ENCODE measurements around the gene RHPN2. TPM values are rescaled to one million over a fixed set of nuclear protein-coding genes. Genes with fewer than 3 reads are reported as not detected.

RHPN2 gene
- total and polyA plus RNA-seq, 2 of the 13 experiments (the other 11 are each of a cell fraction or from before 2014, with no cell fraction given): 20.3 to 48.0 TPM

- TF ChIP-seq HMGXB4 (CRISPR knock-in tag; IDR thresholded peaks at IDR 0.05; ENCODE audit: borderline replicate concordance in 1 of 2, low read depth in 1 of 2): peak in 1 of 2 experiments; percentile 64; a peak in 3 of 4 replicates
- TF ChIP-seq ZBTB21 (CRISPR knock-in tag; IDR thresholded peaks at IDR 0.05): peak; percentile 73; the same call in 1 of the 2 replicates
These were observed 23.5 kb downstream of the RHPN2 start (continued) for GRCh38 chr19:33040994-33041827.

- ChIA-PET CTCF (ENCODE audit: low intra/inter-chr PET ratio, low total read pairs) (no interaction called here), POLR2A (interaction anchor here (1.3 to 6.2 kb wide), 6 partner anchors 9 to 61 kb away, joined by 3 to 53 read pairs (median 9); no protein-coding TSS in a partner anchor)
- H3K79me2 ChIP-seq (ENCODE audit: insufficient read depth, low read length): peaks cover 61% of the 10 kb centered on the region
- DNase-seq (ENCODE audit: low spot score) (no peak), FAIRE-seq (no peak), ATAC-seq (no peak)
- H4K20me1 ChIP-seq (ENCODE audit: insufficient read depth, low read length): no peaks in the 10 kb centered on the region
- no peak overlapping the region for H3K4me3 ChIP-seq (replicated peaks in 1 of 3; ENCODE audit: insufficient read depth in 1 of 3, low read depth in 2 of 3, low read length in 3 of 3)
- peaks cover 4 to 15% of the 10 kb centered on the region in 2 experiments; a peak in 3 of 5 replicates for H3K36me3 ChIP-seq (replicated peaks in 1 of 2; ENCODE audit: control insufficient read depth in 1 of 2, insufficient read depth in 2 of 2, low read length in 2 of 2)
- no peaks in the 10 kb centered on the region for H3K27me3 ChIP-seq (ENCODE audit: control insufficient read depth in 1 of 2, insufficient read depth in 2 of 2, low read length in 2 of 2)
- H3K27ac ChIP-seq (ENCODE audit: extremely low read length, insufficient read depth, low read length): peak overlapping the region; percentile 100
- 69% methylated on average over 1 of the region's 1 CpG for WGBS (ENCODE audit: low lambda C conversion rate)
- BruUV-seq (replicated peaks): no TSS peak
- H3K4me1 ChIP-seq (ENCODE audit: insufficient read depth, low read length): peaks cover 74% of the 10 kb centered on the region
- intact Hi-C loops (cut with micrococcal nuclease; ENCODE audit: unreplicated experiment) (no loop called here), in situ Hi-C loops (cut with HindIII; ENCODE audit: extremely low pct_ligation_motif_present, low pct_unique_long_range_greater_than_20kb) (no loop called here)
- no peaks in the 10 kb centered on the region for H3K9me3 ChIP-seq (ENCODE audit: low read length)
- no peak overlapping the region for H2AFZ ChIP-seq (ENCODE audit: low read length)
- peak overlapping the region; percentile 95 for H3K9ac ChIP-seq (ENCODE audit: insufficient read depth, low read depth, low read length)
- H3K4me2 ChIP-seq (ENCODE audit: low read depth, low read length): peak overlapping the region; percentile 20; the same call in 1 of the 2 replicates
- no peak for TF ChIP-seq HMGA1 (CRISPR knock-in tag; conservative IDR thresholded peaks at IDR 0.05)
- peak; percentile 82 for TF ChIP-seq ZFP36 (IDR thresholded peaks at IDR 0.05; ENCODE audit: borderline replicate concordance, low read depth, low read length, partially characterized antibody)
- TF ChIP-seq RBM22 (optimal IDR thresholded peaks at IDR 0.05; ENCODE audit: low read length): peak; percentile 57
- 0 out of 2 replicates have a peak, but pooled peaks have one; percentile 24 for TF ChIP-seq RCOR2 (CRISPR knock-in tag; IDR thresholded peaks at IDR 0.05)
- TF ChIP-seq NRL (CRISPR knock-in tag; IDR thresholded peaks at IDR 0.05; ENCODE audit: borderline replicate concordance): no peak
- no peak for TF ChIP-seq ZNF10 (CRISPR knock-in tag; IDR thresholded peaks at IDR 0.05; ENCODE audit: borderline replicate concordance, low read depth)
- 0 out of 2 replicates have a peak, but pooled peaks have one; percentile 31 for TF ChIP-seq FOXC1 (CRISPR knock-in tag; IDR thresholded peaks at IDR 0.05; ENCODE audit: borderline replicate concordance)
- TF ChIP-seq RFX5 (IDR thresholded peaks at IDR 0.05; ENCODE audit: low read depth, low read length): no peak
- 0 out of 2 replicates have a peak, but pooled peaks have one; percentile 4 for TF ChIP-seq NFIC (IDR thresholded peaks at IDR 0.05; ENCODE audit: low read length)
- no peak for TF ChIP-seq TBL1XR1 (IDR thresholded peaks at IDR 0.05; ENCODE audit: borderline replicate concordance, low read length, partially characterized antibody)
- TF ChIP-seq ZNF773 (CRISPR knock-in tag; IDR thresholded peaks at IDR 0.05; ENCODE audit: borderline replicate concordance): no peak
- TF ChIP-seq CEBPZ (IDR thresholded peaks at IDR 0.05; ENCODE audit: low read length): no peak
- 0 out of 2 replicates have a peak, but pooled peaks have one; percentile 50 for TF ChIP-seq KDM1A (CRISPR knock-in tag; IDR thresholded peaks at IDR 0.05)
- no peak for TF ChIP-seq RAD51 (IDR thresholded peaks at IDR 0.05; ENCODE audit: borderline replicate concordance)
- no peak for TF ChIP-seq PHF5A (CRISPR knock-in tag; IDR thresholded peaks at IDR 0.05; ENCODE audit: low read depth, unreplicated experiment)
These were observed 24.9 kb downstream of the RHPN2 start for GRCh38 chr19:33039815-33040214.

All from HepG2 (cell line).